Gastroesophageal sphincter (tissue), 3 donors: ENCODE results near the gene LRBA.

Experiments
- POLR2AphosphoS5 ChIP-seq: sonication (generic); formaldehyde crosslinking; IDR thresholded peaks from one replicate; pipeline ENCODE4 v1.6.1; 2017; ENCODE audit warnings: antibody characterized with exemption
- TF ChIP-seq, protein P1 (sequence below), 4 experiments: fragments of 200-600 bp in 2 of 4; fragments of 450-650 bp in 2 of 4; sonication (generic) in 1 of 4; IDR thresholded peaks; one replicate each; pipeline ENCODE4 v1.5.1; 2017 to 2019; ENCODE audit warnings: antibody characterized with exemption in 4 of 4, mild to moderate bottlenecking in 2 of 4, moderate library complexity in 2 of 4

DNA sequence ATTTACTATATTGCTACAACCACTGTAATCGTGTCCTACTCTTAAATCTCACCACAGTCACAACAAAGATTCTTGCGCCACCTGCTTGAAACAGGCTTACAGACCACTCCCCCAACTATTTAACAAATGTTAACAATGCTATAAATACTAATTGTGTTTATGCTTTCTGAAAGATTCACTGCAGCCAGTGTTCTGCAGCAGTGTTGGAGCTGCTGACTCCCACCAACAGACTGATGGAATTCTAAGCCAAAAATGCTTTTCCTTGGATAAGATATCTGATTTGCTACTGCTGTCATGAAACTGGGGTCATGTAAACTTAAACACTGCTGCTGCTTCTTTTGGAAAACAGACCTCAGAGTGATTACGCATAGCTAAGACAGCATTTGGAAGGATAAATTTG is 677.4 kb downstream of the LRBA start:
- TF ChIP-seq, protein P1, sequence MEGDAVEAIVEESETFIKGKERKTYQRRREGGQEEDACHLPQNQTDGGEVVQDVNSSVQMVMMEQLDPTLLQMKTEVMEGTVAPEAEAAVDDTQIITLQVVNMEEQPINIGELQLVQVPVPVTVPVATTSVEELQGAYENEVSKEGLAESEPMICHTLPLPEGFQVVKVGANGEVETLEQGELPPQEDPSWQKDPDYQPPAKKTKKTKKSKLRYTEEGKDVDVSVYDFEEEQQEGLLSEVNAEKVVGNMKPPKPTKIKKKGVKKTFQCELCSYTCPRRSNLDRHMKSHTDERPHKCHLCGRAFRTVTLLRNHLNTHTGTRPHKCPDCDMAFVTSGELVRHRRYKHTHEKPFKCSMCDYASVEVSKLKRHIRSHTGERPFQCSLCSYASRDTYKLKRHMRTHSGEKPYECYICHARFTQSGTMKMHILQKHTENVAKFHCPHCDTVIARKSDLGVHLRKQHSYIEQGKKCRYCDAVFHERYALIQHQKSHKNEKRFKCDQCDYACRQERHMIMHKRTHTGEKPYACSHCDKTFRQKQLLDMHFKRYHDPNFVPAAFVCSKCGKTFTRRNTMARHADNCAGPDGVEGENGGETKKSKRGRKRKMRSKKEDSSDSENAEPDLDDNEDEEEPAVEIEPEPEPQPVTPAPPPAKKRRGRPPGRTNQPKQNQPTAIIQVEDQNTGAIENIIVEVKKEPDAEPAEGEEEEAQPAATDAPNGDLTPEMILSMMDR (IDR thresholded peaks at IDR 0.05): no peak
- TF ChIP-seq POLR2AphosphoS5: peak; percentile 13
